ENCODE results near the gene MATN3. TPM values are rescaled to one million over a fixed set of nuclear protein-coding genes. Genes with fewer than 3 reads are reported as not detected.

The MATN3 gene
- total and polyA plus RNA-seq, 9 of the 15 experiments (the other 6 are each of a cell fraction or from before 2014, with no cell fraction given): not detected

- peaks cover 74% of the 10 kb centered on the region for H3K36me3 ChIP-seq (ENCODE audit: control insufficient read depth, insufficient read depth, low read length)
- no peaks in the 10 kb centered on the region for H3K27me3 ChIP-seq (ENCODE audit: control insufficient read depth in 2 of 2, insufficient read depth in 2 of 2, low read length in 2 of 2)
- no peaks in the 10 kb centered on the region for H3K9me1 ChIP-seq (ENCODE audit: control insufficient read depth, insufficient read depth, low read length)
- H3K27ac ChIP-seq (ENCODE audit: extremely low read depth, low read depth, low read length): no peak overlapping the region; the same call in 2 of the 3 replicates
- no peak for ATAC-seq
- no TSS peak for BruUV-seq (replicated peaks)
- POLR2A ChIA-PET: interaction anchor here (0.6 to 2.2 kb wide), 5 partner anchors 9 to 417 kb away, joined by 3 to 7 read pairs (median 4); no protein-coding TSS in a partner anchor
- H3K9ac ChIP-seq (ENCODE audit: insufficient read depth in 1 of 2, low read depth in 2 of 2, low read length in 2 of 2): no peak overlapping the region
- peaks cover 7 to 12% of the 10 kb centered on the region in 2 experiments; a peak in 4 of 5 replicates for H3K4me1 ChIP-seq (replicated peaks in 1 of 2; ENCODE audit: control insufficient read depth in 2 of 2, insufficient read depth in 2 of 2, low read length in 2 of 2)
- no peak for DNase-seq (ENCODE audit: extremely low read depth in 1 of 4, low spot score in 3 of 4)
- peaks cover 51% of the 10 kb centered on the region for H3K79me2 ChIP-seq (ENCODE audit: control insufficient read depth, insufficient read depth, low read length)
- H4K20me1 ChIP-seq (replicated peaks; ENCODE audit: control insufficient read depth, insufficient read depth, low read length): peaks cover 8% of the 10 kb centered on the region; the same call in 1 of the 2 replicates
- H3K9me3 ChIP-seq (replicated peaks; ENCODE audit: control insufficient read depth, insufficient read depth, low read depth, low read length): no peaks in the 10 kb centered on the region
- CTCF ChIA-PET (ENCODE audit: low intra/inter-chr PET ratio): interaction anchor here (0.8 kb wide), 1 partner anchor 10 kb away, joined by 3 read pairs; no protein-coding TSS in a partner anchor
- no peak overlapping the region for H3K4me2 ChIP-seq (ENCODE audit: insufficient read depth, low read length)
- WGBS (ENCODE audit: insufficient coverage, low coverage, missing lambda C conversion rate): 88% methylated on average over 8 of the region's 8 CpGs
- in situ Hi-C loops (cut with MboI): no loop called here
- H3K4me3 ChIP-seq: no peak overlapping the region
- no peak overlapping the region for H2AFZ ChIP-seq (ENCODE audit: low read depth, low read length)
- FAIRE-seq: no peak
- intact Hi-C loops (cut with micrococcal nuclease): no loop called here
- no peak for TF ChIP-seq NR2C2 (CRISPR knock-in tag; IDR thresholded peaks at IDR 0.05)
- TF ChIP-seq NR2C2 (tag; IDR thresholded peaks at IDR 0.05): no peak
- no peak for TF ChIP-seq HDAC8 (tag; IDR thresholded peaks at IDR 0.05)
- no peak for TF ChIP-seq VEZF1 (CRISPR knock-in tag; IDR thresholded peaks at IDR 0.05)
- TF ChIP-seq CXXC5 (CRISPR knock-in tag; IDR thresholded peaks at IDR 0.05): no peak
- no peak for TF ChIP-seq TFAM (CRISPR knock-in tag; conservative IDR thresholded peaks at IDR 0.05)
- TF ChIP-seq CGGBP1 (CRISPR knock-in tag; IDR thresholded peaks at IDR 0.05): no peak
- no peak for TF ChIP-seq ILK (tag; IDR thresholded peaks at IDR 0.05; ENCODE audit: borderline replicate concordance, low read depth)
- no peak for TF ChIP-seq TAF7 (tag; IDR thresholded peaks at IDR 0.05)
- TF ChIP-seq ZNF551 (CRISPR knock-in tag; IDR thresholded peaks at IDR 0.05): no peak
- TF ChIP-seq ELF1 (tag; IDR thresholded peaks at IDR 0.05): no peak
- peak; percentile 30; the same call in 1 of the 2 replicates for TF ChIP-seq MAFG (tag; conservative IDR thresholded peaks at IDR 0.05)
- TF ChIP-seq ZNF140 (CRISPR knock-in tag; IDR thresholded peaks at IDR 0.05): no peak
- TF ChIP-seq C11orf30 (IDR thresholded peaks at IDR 0.05; ENCODE audit: low read depth): peak; percentile 55
- TF ChIP-seq RFX5 (IDR thresholded peaks at IDR 0.05; ENCODE audit: low read depth, low read length): no peak
- peak; percentile 49 for TF ChIP-seq ZNF316 (IDR thresholded peaks at IDR 0.05)
- no peak for TF ChIP-seq ZC3H11A (IDR thresholded peaks at IDR 0.05; ENCODE audit: low read depth, low read length)
- TF ChIP-seq DMBX1 (CRISPR knock-in tag; IDR thresholded peaks at IDR 0.05; ENCODE audit: borderline replicate concordance): no peak
- no peak for TF ChIP-seq CEBPZ (IDR thresholded peaks at IDR 0.05; ENCODE audit: borderline replicate concordance, low read depth, low read length)
Measured at GRCh38 chr2:20040489-20041172, 28.2 kb upstream of the MATN3 start.

Measured in K562 (cell line).